H1 (cell line): ENCODE measurements around the gene ZC3HAV1. TPM values are rescaled to one million over a fixed set of nuclear protein-coding genes. Genes with fewer than 3 reads are reported as not detected.

Experiments used
- CTCF ChIA-PET: fragments of 300-600 bp; sonication (Branson Sonifier 250); formaldehyde crosslinking; loops from one replicate; lab custom pipeline; 2021; ENCODE audit not compliant: partially characterized antibody; lab: Charles Lee
- POLR2A ChIA-PET: fragments of 300-600 bp; sonication (Branson Sonifier 250); formaldehyde crosslinking; loops from one replicate; lab custom pipeline; 2021; ENCODE audit warnings: inconsistent platforms; ENCODE audit not compliant: partially characterized antibody; lab: Charles Lee
- DNase-seq, 2 experiments: peaks; one replicate each; pipeline versions ENCODE4 v3.0.0 to v3.0.0-alpha.2; 2010 to 2022; ENCODE audit warnings: low spot score in 2 of 2, low read depth in 1 of 2, mixed read lengths in 1 of 2
- FAIRE-seq: peaks from 2 replicates; lab custom pipeline; 2011; peaks lifted over from hg19 to GRCh38; lab: Jason Lieb, UNC
- H2AFZ ChIP-seq: 2 replicates; pipeline ENCODE4 v1.8.1; 2012; ENCODE audit warnings: low read length, inconsistent platforms
- H2AK5ac ChIP-seq: 2 replicates; pipeline ENCODE4 v1.6.1; 2013; ENCODE audit warnings: low read depth, low read length
- H2BK120ac ChIP-seq: replicated peaks from 2 replicates; pipeline ENCODE3; 2013; ENCODE audit warnings: low read depth, low read length, inconsistent platforms
- H2BK12ac ChIP-seq: 2 replicates; pipeline ENCODE4 v1.6.1; 2013; ENCODE audit warnings: low read depth, low read length
- H2BK15ac ChIP-seq: 2 replicates; pipeline ENCODE4 v1.6.1; 2013; ENCODE audit warnings: low read length
- H2BK20ac ChIP-seq: 2 replicates; pipeline ENCODE4 v1.6.1; 2013; ENCODE audit warnings: low read length
- H2BK5ac ChIP-seq: 2 replicates; pipeline ENCODE4 v1.6.1; 2013; ENCODE audit warnings: low read depth, low read length
- H3K14ac ChIP-seq: 2 replicates; pipeline ENCODE4 v1.6.1; 2013; ENCODE audit warnings: inconsistent platforms; ENCODE audit not compliant: insufficient read length
- H3K18ac ChIP-seq: 2 replicates; pipeline ENCODE4 v1.6.1; 2013; ENCODE audit warnings: low read length; ENCODE audit errors: extremely low read depth
- H3K23ac ChIP-seq: 2 replicates; pipeline ENCODE4 v1.6.1; 2013; ENCODE audit warnings: inconsistent platforms; ENCODE audit not compliant: insufficient read length
- H3K23me2 ChIP-seq: 2 replicates; pipeline ENCODE4 v1.6.1; 2013; ENCODE audit warnings: low read depth, low read length
- H3K27ac ChIP-seq: 2 replicates; pipeline ENCODE4 v1.6.1; 2011; ENCODE audit warnings: low read depth, low read length, inconsistent platforms
- H3K27me3 ChIP-seq, 4 experiments: replicated peaks in 1 of 4; 1 replicate in 1 of 4; 2 replicates in 3 of 4; pipeline versions ENCODE4 v1.6.1 to v1.8.1; 2011 to 2013; ENCODE audit warnings: low read length in 3 of 4, mild to moderate bottlenecking in 3 of 4, inconsistent platforms in 2 of 4, mixed read lengths in 2 of 4, moderate library complexity in 1 of 4; ENCODE audit not compliant: control insufficient read depth in 3 of 4, insufficient read depth in 3 of 4; ENCODE audit errors: extremely low read depth in 1 of 4
- H3K36me3 ChIP-seq, 4 experiments: 2 replicates each; pipeline versions ENCODE4 v1.6.1 to v1.8.1; 2011 to 2013; ENCODE audit warnings: mild to moderate bottlenecking in 4 of 4, low read length in 3 of 4, moderate library complexity in 2 of 4, control low read depth in 1 of 4, inconsistent platforms in 1 of 4; ENCODE audit not compliant: insufficient read depth in 4 of 4, control insufficient read depth in 2 of 4
- H3K4ac ChIP-seq: replicated peaks from 2 replicates; pipeline ENCODE3; 2013; ENCODE audit warnings: low read length, low read depth, mixed read lengths, inconsistent platforms; ENCODE audit not compliant: insufficient read length
- H3K4me1 ChIP-seq, 4 experiments: replicated peaks in 1 of 4; 1 replicate in 1 of 4; 2 replicates in 3 of 4; pipeline versions ENCODE4 v1.6.1 to v1.8.1; 2011 to 2013; ENCODE audit warnings: low read length in 3 of 4, inconsistent platforms in 2 of 4, mixed read lengths in 1 of 4; ENCODE audit not compliant: insufficient read depth in 4 of 4, control insufficient read depth in 3 of 4
- H3K4me2 ChIP-seq, 2 experiments: 2 replicates each; pipeline versions ENCODE4 v1.6.1 to v1.8.1; 2011 to 2013; ENCODE audit warnings: low read depth in 2 of 2, low read length in 2 of 2, control low read depth in 1 of 2, inconsistent platforms in 1 of 2, mild to moderate bottlenecking in 1 of 2; ENCODE audit not compliant: insufficient read depth in 1 of 2
- H3K4me3 ChIP-seq, 4 experiments: fragments of 200-600, 300-600 bp in 1 of 4; sonication (generic), shearing (Covaris generic), sonication (Bioruptor Twin) in 1 of 4; 2 replicates each; pipeline versions ENCODE4 v1.5.1 to v1.8.1; 2011 to 2016; ENCODE audit warnings: low read length in 4 of 4, low read depth in 3 of 4, control low read depth in 2 of 4, inconsistent platforms in 2 of 4, mild to moderate bottlenecking in 2 of 4, mixed read lengths in 1 of 4, moderate library complexity in 1 of 4; ENCODE audit not compliant: insufficient read depth in 2 of 4; ENCODE audit errors: extremely low read depth in 1 of 4
- H3K56ac ChIP-seq: replicated peaks from 2 replicates; pipeline ENCODE3; 2013; ENCODE audit warnings: low read depth, mild to moderate bottlenecking, mixed read lengths, low read length, inconsistent platforms; ENCODE audit not compliant: insufficient read length
- H3K79me1 ChIP-seq: 2 replicates; pipeline ENCODE4 v1.6.1; 2013; ENCODE audit warnings: low read depth, low read length, control low read depth
- H3K79me2 ChIP-seq, 2 experiments: 2 replicates each; pipeline versions ENCODE4 v1.6.1 to v1.8.1; 2012 to 2013; ENCODE audit warnings: low read length in 2 of 2, mild to moderate bottlenecking in 2 of 2, inconsistent platforms in 1 of 2; ENCODE audit not compliant: insufficient read depth in 2 of 2, control insufficient read depth in 1 of 2
- H3K9ac ChIP-seq, 4 experiments: replicated peaks in 1 of 4; 1 replicate in 1 of 4; 2 replicates in 3 of 4; pipeline versions ENCODE4 v1.6.1 to v1.8.1; 2011 to 2013; ENCODE audit warnings: low read depth in 3 of 4, low read length in 3 of 4, control low read depth in 2 of 4, mild to moderate bottlenecking in 2 of 4, moderate library complexity in 2 of 4, inconsistent platforms in 1 of 4; ENCODE audit errors: extremely low read depth in 1 of 4
- H3K9me3 ChIP-seq, 2 experiments: 2 replicates each; pipeline versions ENCODE4 v1.6.1 to v1.8.1; 2012 to 2013; ENCODE audit warnings: mild to moderate bottlenecking in 2 of 2, moderate library complexity in 2 of 2, control low read depth in 1 of 2, inconsistent platforms in 1 of 2, low read depth in 1 of 2, low read length in 1 of 2, mixed read lengths in 1 of 2; ENCODE audit not compliant: insufficient read depth in 2 of 2
- H4K20me1 ChIP-seq, 2 experiments: replicated peaks in 1 of 2; 2 replicates each; pipeline versions ENCODE3 to v1.8.1; 2011 to 2013; ENCODE audit warnings: inconsistent platforms in 2 of 2, low read length in 2 of 2, mild to moderate bottlenecking in 1 of 2; ENCODE audit not compliant: insufficient read depth in 2 of 2, control insufficient read depth in 1 of 2
- H4K5ac ChIP-seq: 2 replicates; pipeline ENCODE4 v1.6.1; 2013; ENCODE audit warnings: low read length, low read depth, mixed read lengths, inconsistent platforms; ENCODE audit not compliant: insufficient read length
- H4K8ac ChIP-seq: 2 replicates; pipeline ENCODE4 v1.8.0; 2013; ENCODE audit warnings: mild to moderate bottlenecking, moderate library complexity, low read length, inconsistent platforms; ENCODE audit not compliant: insufficient read depth; ENCODE audit errors: extremely low read depth
- H4K91ac ChIP-seq: replicated peaks from 2 replicates; pipeline ENCODE3; 2013; ENCODE audit warnings: low read length, mixed read lengths, inconsistent platforms; ENCODE audit not compliant: insufficient read length
- ASH2L ChIP-seq: fragments of 200-600, 300-600 bp; sonication (generic); IDR thresholded peaks from one replicate; pipeline ENCODE4 v1.7.1; 2017; ENCODE audit warnings: low read length
- CBX8 ChIP-seq: fragments of 300-800, 300-1000 bp; sonication (generic); IDR thresholded peaks from 2 replicates; pipeline ENCODE4 v1.7.1; 2016; ENCODE audit warnings: low read depth, low read length, borderline replicate concordance
- EP300 ChIP-seq, 2 experiments: IDR thresholded peaks; 1 replicate in 1 of 2; 2 replicates in 1 of 2; pipeline ENCODE4 v1.6.1; 2011 to 2012; ENCODE audit warnings: low read depth in 2 of 2, low read length in 2 of 2, mild to moderate bottlenecking in 2 of 2, borderline replicate concordance in 1 of 2, inconsistent platforms in 1 of 2, moderate library complexity in 1 of 2
- GABPA ChIP-seq: IDR thresholded peaks from 2 replicates; pipeline ENCODE4 v1.6.1; 2011; ENCODE audit warnings: mild to moderate bottlenecking, low read length, moderate library complexity, borderline replicate concordance; ENCODE audit not compliant: insufficient read depth
- WGBS, 2 experiments: shearing (Covaris generic) in 1 of 2; methylation state at CpG; one replicate each; pipeline versions ENCODE4 v1.1.6 to v1.1.7; 2013 to 2015; ENCODE audit warnings: low lambda C conversion rate in 2 of 2, mixed read lengths in 2 of 2, inconsistent platforms in 1 of 2, low coverage in 1 of 2, missing lambda C conversion rate in 1 of 2; ENCODE audit not compliant: insufficient replicate concordance in 2 of 2, insufficient coverage in 1 of 2, insufficient read length in 1 of 2; ENCODE audit errors: extremely low coverage in 1 of 2, missing lambda C conversion rate in 1 of 2; 5-methylcytosine and 5-hydroxymethylcytosine counted together
- polyA plus RNA-seq, 7 experiments: library from polyadenylated mRNA; depleted of rRNA in 3 of 7; stranded (reverse) in 5 of 7; unstranded in 2 of 7; fragments of >200 nt in 5 of 7; fragments of 200-250 nt in 2 of 7; gene quantifications; 1 replicate in 5 of 7; 2 replicates in 1 of 7; 4 replicates in 1 of 7; pipeline versions ENCODE4 v1.2.1 to v1.2.3, GENCODE V29; 2011 to 2013; ENCODE audit warnings: missing spikeins in 2 of 7, mixed read lengths in 2 of 7
- total RNA-seq: library from RNA; stranded (reverse); fragmentation: NEBNext Ultra II Directional; extraction: Animal tissue kit (Norgen Biotek cat#: 25700); gene quantifications from 2 replicates; pipeline ENCODE4 v1.2.1, GENCODE V29; 2021

ZC3HAV1 gene
- total and polyA plus RNA-seq, 2 of the 8 experiments (the other 6 are each of a cell fraction or from before 2014, with no cell fraction given): 22.5 to 43.4 TPM

- no peaks in the 10 kb centered on the region for H3K27me3 ChIP-seq
- no peak overlapping the region for H2BK120ac ChIP-seq
- H4K20me1 ChIP-seq: peaks cover 2% of the 10 kb centered on the region in 2 experiments
- no peak overlapping the region for H4K91ac ChIP-seq
- TF ChIP-seq EP300 (IDR thresholded peaks at IDR 0.05; ENCODE audit: borderline replicate concordance in 1 of 2, low read depth in 2 of 2, low read length in 2 of 2): no peak
- no peak for TF ChIP-seq CBX8
- no peak for TF ChIP-seq GABPA
- no peak for TF ChIP-seq ASH2L
- no peak overlapping the region for H2BK20ac ChIP-seq
- H3K14ac ChIP-seq: no peak overlapping the region
- CTCF ChIA-PET: interaction anchor here (1.2 to 4.1 kb wide), 2 partner anchors 9 to 11 kb away, joined by 3 to 16 read pairs; no protein-coding TSS in a partner anchor
- H3K56ac ChIP-seq: no peak overlapping the region
- H3K36me3 ChIP-seq: peaks cover 0 to 36% (median 24%) of the 10 kb centered on the region in 4 experiments; a peak in 5 of 8 replicates
- no peak overlapping the region for H3K4me3 ChIP-seq
- no peak overlapping the region for H3K27ac ChIP-seq
- no peak for FAIRE-seq
- no peaks in the 10 kb centered on the region for H3K4me1 ChIP-seq
- no peaks in the 10 kb centered on the region for H3K79me2 ChIP-seq
- no peak overlapping the region for H2BK5ac ChIP-seq
- DNase-seq: no peak
- no peaks in the 10 kb centered on the region for H3K23me2 ChIP-seq
- H3K18ac ChIP-seq: no peak overlapping the region
- H2BK12ac ChIP-seq: no peak overlapping the region
- H4K8ac ChIP-seq: no peak overlapping the region
- WGBS, 2 experiments: 94% methylated on average over 5 of the region's 5 CpGs; no CpG with 5 or more reads in 1 of the 2 experiments
- no peak overlapping the region for H3K23ac ChIP-seq
- no peaks in the 10 kb centered on the region for H3K79me1 ChIP-seq
- H3K9me3 ChIP-seq: no peaks in the 10 kb centered on the region
- no peak overlapping the region for H2AFZ ChIP-seq
- no peak overlapping the region for H2BK15ac ChIP-seq
- H4K5ac ChIP-seq: no peak overlapping the region
- H3K4me2 ChIP-seq: no peak overlapping the region
- H2AK5ac ChIP-seq: no peak overlapping the region
- H3K9ac ChIP-seq: no peak overlapping the region
- POLR2A ChIA-PET: no interaction called here
- no peak overlapping the region for H3K4ac ChIP-seq
These were observed 24.8 kb downstream of the ZC3HAV1 start for GRCh38 chr7:139084709-139085108.
